OCI-LY7 (cell line): ENCODE results near the gene PPTC7.
"Not testable (repeated sequence)": the region's sequence is repeated elsewhere in the genome, so short reads cannot be mapped to it uniquely, and the experiment has no call there.

Source experiments
- CTCF ChIP-seq: fragments of 200-600 bp; sonication (generic); conservative IDR thresholded peaks from 2 replicates; pipeline ENCODE4 v1.5.1; 2014; ENCODE audit warnings: mild to moderate bottlenecking, antibody characterized with exemption, low read length, moderate library complexity, mixed read lengths
- EZH2phosphoT487 ChIP-seq: fragments of 200-600 bp; sonication (generic); IDR thresholded peaks from 2 replicates; pipeline ENCODE4 v1.6.1; 2018; ENCODE audit warnings: low read depth, borderline replicate concordance, mild to moderate bottlenecking, mixed run types, antibody characterized with exemption, low read length, moderate library complexity, mixed read lengths

DNA sequence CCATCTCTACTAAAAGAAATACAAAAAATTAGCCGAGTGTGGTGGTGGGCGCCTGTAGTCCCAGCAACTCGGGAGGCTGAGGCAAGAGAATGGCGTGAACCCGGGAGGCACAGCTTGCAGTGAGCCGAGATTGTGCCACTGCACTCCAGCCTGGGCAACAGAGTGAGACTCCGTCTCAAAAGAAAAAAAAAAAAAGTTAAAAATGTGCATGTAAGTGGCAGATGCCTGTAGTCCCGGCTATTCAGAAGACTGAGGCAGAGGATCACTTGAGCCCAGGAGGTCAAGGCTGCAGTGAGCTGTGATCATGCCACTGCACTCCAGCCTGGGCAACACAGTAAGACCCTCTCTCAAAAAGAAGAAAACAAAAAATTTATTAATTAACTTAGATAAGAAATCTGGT is 65.1 kb downstream of the PPTC7 start:
- not testable (repeated sequence) for TF ChIP-seq EZH2phosphoT487, CTCF
